Measurements from ENCODE around the gene LIMK2.

Gene LIMK2

DNA sequence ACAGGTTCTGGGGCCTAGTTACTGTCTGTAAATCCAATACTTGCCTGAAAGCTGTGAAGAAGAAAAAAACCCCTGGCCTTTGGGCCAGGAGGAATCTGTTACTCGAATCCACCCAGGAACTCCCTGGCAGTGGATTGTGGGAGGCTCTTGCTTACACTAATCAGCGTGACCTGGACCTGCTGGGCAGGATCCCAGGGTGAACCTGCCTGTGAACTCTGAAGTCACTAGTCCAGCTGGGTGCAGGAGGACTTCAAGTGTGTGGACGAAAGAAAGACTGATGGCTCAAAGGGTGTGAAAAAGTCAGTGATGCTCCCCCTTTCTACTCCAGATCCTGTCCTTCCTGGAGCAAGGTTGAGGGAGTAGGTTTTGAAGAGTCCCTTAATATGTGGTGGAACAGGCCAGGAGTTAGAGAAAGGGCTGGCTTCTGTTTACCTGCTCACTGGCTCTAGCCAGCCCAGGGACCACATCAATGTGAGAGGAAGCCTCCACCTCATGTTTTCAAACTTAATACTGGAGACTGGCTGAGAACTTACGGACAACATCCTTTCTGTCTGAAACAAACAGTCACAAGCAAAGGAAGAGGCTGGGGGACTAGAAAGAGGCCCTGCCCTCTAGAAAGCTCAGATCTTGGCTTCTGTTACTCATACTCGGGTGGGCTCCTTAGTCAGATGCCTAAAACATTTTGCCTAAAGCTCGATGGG lies 66.7 kb downstream of the LIMK2 start:
- H3K36me3 ChIP-seq: no peaks in the 10 kb centered on the region; the same call in none of the 2 replicates
- H3K9me3 ChIP-seq: no peaks in the 10 kb centered on the region
- DNase-seq: no peak
- no peaks in the 10 kb centered on the region for H3K4me1 ChIP-seq
- TF ChIP-seq, protein P1, sequence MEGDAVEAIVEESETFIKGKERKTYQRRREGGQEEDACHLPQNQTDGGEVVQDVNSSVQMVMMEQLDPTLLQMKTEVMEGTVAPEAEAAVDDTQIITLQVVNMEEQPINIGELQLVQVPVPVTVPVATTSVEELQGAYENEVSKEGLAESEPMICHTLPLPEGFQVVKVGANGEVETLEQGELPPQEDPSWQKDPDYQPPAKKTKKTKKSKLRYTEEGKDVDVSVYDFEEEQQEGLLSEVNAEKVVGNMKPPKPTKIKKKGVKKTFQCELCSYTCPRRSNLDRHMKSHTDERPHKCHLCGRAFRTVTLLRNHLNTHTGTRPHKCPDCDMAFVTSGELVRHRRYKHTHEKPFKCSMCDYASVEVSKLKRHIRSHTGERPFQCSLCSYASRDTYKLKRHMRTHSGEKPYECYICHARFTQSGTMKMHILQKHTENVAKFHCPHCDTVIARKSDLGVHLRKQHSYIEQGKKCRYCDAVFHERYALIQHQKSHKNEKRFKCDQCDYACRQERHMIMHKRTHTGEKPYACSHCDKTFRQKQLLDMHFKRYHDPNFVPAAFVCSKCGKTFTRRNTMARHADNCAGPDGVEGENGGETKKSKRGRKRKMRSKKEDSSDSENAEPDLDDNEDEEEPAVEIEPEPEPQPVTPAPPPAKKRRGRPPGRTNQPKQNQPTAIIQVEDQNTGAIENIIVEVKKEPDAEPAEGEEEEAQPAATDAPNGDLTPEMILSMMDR (IDR thresholded peaks at IDR 0.05; ENCODE audit: low read depth, low read length): no peak
- H3K27me3 ChIP-seq: no peaks in the 10 kb centered on the region
- no peak overlapping the region for H3K4me3 ChIP-seq (ENCODE audit: low read depth, low read length)

DNA sequence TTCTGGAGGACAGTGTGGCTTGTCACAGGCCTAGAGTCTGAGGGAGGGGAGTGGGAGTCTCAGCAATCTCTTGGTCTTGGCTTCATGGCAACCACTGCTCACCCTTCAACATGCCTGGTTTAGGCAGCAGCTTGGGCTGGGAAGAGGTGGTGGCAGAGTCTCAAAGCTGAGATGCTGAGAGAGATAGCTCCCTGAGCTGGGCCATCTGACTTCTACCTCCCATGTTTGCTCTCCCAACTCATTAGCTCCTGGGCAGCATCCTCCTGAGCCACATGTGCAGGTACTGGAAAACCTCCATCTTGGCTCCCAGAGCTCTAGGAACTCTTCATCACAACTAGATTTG lies 67.2 kb downstream of the LIMK2 start:
- H3K4me1 ChIP-seq: no peaks in the 10 kb centered on the region
- TF ChIP-seq, protein P1 (IDR thresholded peaks at IDR 0.05; ENCODE audit: low read depth, low read length): no peak

DNA sequence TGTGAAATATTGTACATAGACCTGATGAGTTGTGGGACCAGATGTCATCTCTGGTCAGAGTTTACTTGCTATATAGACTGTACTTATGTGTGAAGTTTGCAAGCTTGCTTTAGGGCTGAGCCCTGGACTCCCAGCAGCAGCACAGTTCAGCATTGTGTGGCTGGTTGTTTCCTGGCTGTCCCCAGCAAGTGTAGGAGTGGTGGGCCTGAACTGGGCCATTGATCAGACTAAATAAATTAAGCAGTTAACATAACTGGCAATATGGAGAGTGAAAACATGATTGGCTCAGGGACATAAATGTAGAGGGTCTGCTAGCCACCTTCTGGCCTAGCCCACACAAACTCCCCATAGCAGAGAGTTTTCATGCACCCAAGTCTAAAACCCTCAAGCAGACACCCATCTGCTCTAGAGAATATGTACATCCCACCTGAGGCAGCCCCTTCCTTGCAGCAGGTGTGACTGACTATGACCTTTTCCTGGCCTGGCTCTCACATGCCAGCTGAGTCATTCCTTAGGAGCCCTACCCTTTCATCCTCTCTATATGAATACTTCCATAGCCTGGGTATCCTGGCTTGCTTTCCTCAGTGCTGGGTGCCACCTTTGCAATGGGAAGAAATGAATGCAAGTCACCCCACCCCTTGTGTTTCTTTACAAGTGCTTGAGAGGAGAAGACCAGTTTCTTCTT lies 67.9 kb downstream of the LIMK2 start:
- no peaks in the 10 kb centered on the region; the same call in none of the 2 replicates for H3K36me3 ChIP-seq
- no peaks in the 10 kb centered on the region for H3K4me1 ChIP-seq
- no peak for DNase-seq
- TF ChIP-seq, protein P1 (IDR thresholded peaks at IDR 0.05; ENCODE audit: low read depth, low read length): no peak
- no peaks in the 10 kb centered on the region for H3K9me3 ChIP-seq
- H3K27me3 ChIP-seq: no peaks in the 10 kb centered on the region
- H3K4me3 ChIP-seq (ENCODE audit: low read depth, low read length): no peak overlapping the region

More for the DNA sequence above, 67.2 kb downstream of the LIMK2 start:
- no peak for DNase-seq
- H3K36me3 ChIP-seq: no peaks in the 10 kb centered on the region; the same call in none of the 2 replicates
- H3K27me3 ChIP-seq: no peaks in the 10 kb centered on the region
- H3K4me3 ChIP-seq (ENCODE audit: low read depth, low read length): no peak overlapping the region
- no peaks in the 10 kb centered on the region for H3K9me3 ChIP-seq

DNA sequence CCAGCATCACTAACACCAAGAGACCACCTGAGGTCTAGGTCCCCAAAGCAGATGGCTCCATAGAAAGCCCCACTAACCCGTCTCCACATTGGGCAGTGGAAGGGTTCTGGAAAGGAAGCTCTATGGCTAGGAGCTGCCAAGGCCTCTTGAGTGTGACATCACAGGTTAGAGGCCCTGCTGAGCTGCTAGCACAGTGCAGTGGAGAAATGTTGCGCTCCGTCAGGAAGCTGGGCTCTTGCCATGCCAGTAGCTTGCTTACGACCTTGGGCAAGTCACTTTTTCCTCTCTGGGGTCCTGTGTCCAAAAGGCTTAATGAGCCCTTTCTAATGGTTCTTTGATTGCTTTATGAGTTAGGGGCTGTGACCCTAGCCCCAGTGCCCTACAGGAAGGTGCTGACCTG lies 69.6 kb downstream of the LIMK2 start:
- Histone ChIP-seq H3K4me1 (no peaks in the 10 kb centered on the region), H3K27me3 (no peaks in the 10 kb centered on the region), H3K4me3 (ENCODE audit: low read depth, low read length) (no peak overlapping the region), H3K9me3 (no peaks in the 10 kb centered on the region), H3K36me3 (no peaks in the 10 kb centered on the region; the same call in 1 of the 2 replicates)
- TF ChIP-seq, protein P1 (IDR thresholded peaks at IDR 0.05; ENCODE audit: low read depth, low read length): no peak
- DNase-seq: no peak

DNA sequence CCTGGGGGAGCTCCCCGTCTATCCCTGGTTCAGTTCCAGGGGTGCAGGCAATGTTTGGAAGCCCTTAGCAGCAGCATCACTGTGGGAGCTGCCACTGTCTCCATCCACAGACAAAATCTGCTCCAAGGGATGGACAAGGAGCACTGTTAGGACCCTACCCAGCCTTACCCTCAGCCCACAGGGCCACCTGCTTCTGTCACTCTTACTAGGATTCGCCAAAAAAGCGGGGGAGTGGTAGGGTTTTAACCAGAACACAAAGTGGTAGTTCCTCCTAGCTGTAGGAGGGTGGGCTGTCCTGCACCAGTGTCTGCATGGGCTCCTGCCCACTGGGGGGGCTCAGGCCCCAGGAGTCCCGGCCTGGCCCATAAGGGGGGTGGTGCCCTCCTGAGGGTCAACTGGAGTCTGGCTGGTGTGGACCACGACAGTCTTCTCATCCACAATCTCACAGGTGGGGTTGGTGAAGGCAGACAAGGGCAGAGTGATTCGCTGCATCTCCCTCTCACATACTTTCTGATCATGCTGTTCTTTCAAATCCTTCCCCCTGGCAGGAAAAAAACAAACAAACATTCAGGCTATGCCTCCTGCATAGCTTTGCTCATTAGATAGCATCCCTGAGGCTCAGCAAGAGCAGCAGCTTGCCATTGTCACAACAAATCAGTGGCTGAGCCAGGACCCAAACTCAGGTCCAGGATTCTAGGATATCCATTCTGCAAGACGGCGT lies 70.8 kb downstream of the LIMK2 start:
- H3K9me3 ChIP-seq: no peaks in the 10 kb centered on the region
- no peaks in the 10 kb centered on the region; the same call in 1 of the 2 replicates for H3K36me3 ChIP-seq
- H3K4me1 ChIP-seq: no peaks in the 10 kb centered on the region
- TF ChIP-seq, protein P1 (IDR thresholded peaks at IDR 0.05; ENCODE audit: low read depth, low read length): no peak
- H3K4me3 ChIP-seq (ENCODE audit: low read depth, low read length): no peak overlapping the region
- DNase-seq: no peak
- no peaks in the 10 kb centered on the region for H3K27me3 ChIP-seq
